GM12891 (cell line): ENCODE data around the gene ANKK1.

Experiments
- DNase-seq: peaks from one replicate; pipeline ENCODE4 v3.0.0; 2011; ENCODE audit warnings: low spot score; ENCODE audit not compliant: insufficient read length
- FAIRE-seq: peaks from 2 replicates; lab custom pipeline; 2011; peaks lifted over from hg19 to GRCh38; lab: Jason Lieb, UNC
- PAX5 ChIP-seq: IDR thresholded peaks from 2 replicates; pipeline ENCODE4 v1.6.1; 2011; ENCODE audit warnings: low read length, moderate library complexity, mild to moderate bottlenecking; ENCODE audit not compliant: insufficient read depth, severe bottlenecking
- POLR2A ChIP-seq: IDR thresholded peaks from 2 replicates; pipeline ENCODE4 v1.6.1; 2011; ENCODE audit warnings: low read depth, low read length, control low read depth
- POLR2AphosphoS5 ChIP-seq: IDR thresholded peaks from 2 replicates; pipeline ENCODE4 v1.6.1; 2011; ENCODE audit warnings: low read depth, low read length, control low read depth
- POU2F2 ChIP-seq: IDR thresholded peaks from 2 replicates; pipeline ENCODE4 v1.6.1; 2011; ENCODE audit warnings: low read depth, mild to moderate bottlenecking, control low read depth, low read length, moderate library complexity
- SPI1 ChIP-seq: IDR thresholded peaks from 2 replicates; pipeline ENCODE4 v1.6.1; 2011; ENCODE audit warnings: low read depth, low read length, control low read depth
- TAF1 ChIP-seq: IDR thresholded peaks from 2 replicates; pipeline ENCODE4 v1.6.1; 2011; ENCODE audit warnings: low read depth, low read length, control low read depth

The ANKK1 gene

DNA sequence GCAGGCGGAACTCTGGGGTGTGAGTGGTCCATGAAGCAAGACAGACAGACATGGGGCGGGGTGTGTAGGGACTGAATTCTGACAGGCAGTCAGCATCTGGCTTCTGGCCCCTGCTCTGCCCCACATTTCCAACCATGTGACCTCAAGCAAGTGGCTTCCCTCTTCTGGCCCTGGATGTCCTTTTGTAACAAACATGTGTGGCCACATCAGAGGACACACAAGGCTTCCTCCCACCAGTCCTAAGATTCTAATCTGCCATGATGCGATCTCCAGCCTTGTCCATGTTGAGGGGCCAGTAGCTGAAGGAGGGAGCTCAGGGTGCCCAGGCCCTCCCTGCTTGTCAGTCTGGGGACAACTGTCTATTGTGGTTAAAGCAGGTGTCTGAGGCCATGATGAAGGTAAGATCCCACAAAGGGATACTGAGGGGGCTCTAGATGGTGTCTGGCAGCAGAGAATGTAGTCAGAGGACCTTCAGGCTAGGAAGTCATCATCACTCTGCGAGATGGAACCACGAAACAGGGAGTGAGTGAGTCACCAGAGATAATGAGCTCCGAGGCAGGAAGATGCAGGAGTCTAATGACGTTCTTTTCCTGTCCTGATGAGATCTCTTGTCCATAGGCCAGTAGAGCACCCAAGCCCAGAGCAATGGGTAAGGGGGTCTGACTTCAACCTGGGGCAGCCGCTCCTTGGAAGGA is 60.2 kb downstream of the ANKK1 start:
- FAIRE-seq (no peak), DNase-seq (no peak)
- TF ChIP-seq POLR2A (no peak), SPI1 (no peak), PAX5 (no peak)

DNA sequence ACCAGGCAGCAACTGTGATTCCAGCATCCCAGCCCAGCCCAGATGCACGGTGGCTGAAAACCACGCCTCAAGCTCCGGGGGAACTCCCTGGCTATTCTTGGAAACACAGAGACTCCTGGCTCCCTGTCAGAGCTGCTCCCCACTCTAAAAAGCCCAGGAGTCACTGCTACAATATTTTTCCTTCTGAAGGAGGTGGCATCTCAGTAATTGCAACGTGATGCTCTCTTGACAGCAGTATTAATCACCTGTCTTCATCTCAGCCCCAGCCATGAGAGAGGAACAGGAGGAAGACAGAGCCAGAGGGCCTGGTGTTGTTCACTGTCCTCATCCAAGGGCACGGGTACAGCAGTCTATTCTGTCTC is 60.7 kb downstream of the ANKK1 start:
- FAIRE-seq (no peak), DNase-seq (no peak)
- no peak for TF ChIP-seq SPI1
- TF ChIP-seq PAX5, result no peak
- TF ChIP-seq POLR2AphosphoS5, result no peak
- no peak for TF ChIP-seq POU2F2
- no peak for TF ChIP-seq TAF1
- no peak for TF ChIP-seq POLR2A

DNA sequence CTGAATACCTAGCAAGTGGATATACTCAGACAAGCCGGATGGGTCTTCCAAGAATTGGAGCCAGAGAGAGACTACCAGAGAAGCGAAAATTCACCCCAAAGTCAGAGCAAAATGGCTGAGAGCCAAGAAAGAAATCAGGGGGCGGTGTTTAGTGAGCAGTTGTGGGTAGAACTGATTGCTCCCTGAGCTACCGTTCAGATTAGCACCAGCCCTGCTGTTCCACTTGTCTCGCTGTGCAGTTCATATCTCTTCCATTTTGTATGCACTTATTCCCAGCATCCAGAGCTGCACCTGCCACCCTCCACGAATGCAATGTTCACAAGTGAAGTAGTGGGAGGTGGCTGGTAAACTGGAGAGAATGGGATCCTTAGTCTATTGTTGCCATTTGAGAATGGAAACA is 62.2 kb downstream of the ANKK1 start:
- FAIRE-seq (no peak), DNase-seq (no peak)
- no peak for TF ChIP-seq SPI1
- TF ChIP-seq PAX5, result no peak
- TF ChIP-seq TAF1, result no peak
- no peak for TF ChIP-seq POLR2A
- no peak for TF ChIP-seq POU2F2
- no peak for TF ChIP-seq POLR2AphosphoS5
